GM12891 (cell line): Measurements from ENCODE around the gene PHLPP1.

ENCODE experiments used
- POLR2A ChIP-seq: IDR thresholded peaks from 2 replicates; pipeline ENCODE4 v1.6.1; 2011; ENCODE audit warnings: low read depth, low read length, control low read depth
- POLR2AphosphoS5 ChIP-seq: IDR thresholded peaks from 2 replicates; pipeline ENCODE4 v1.6.1; 2011; ENCODE audit warnings: low read depth, low read length, control low read depth
- SPI1 ChIP-seq: IDR thresholded peaks from 2 replicates; pipeline ENCODE4 v1.6.1; 2011; ENCODE audit warnings: low read depth, low read length, control low read depth
- TAF1 ChIP-seq: IDR thresholded peaks from 2 replicates; pipeline ENCODE4 v1.6.1; 2011; ENCODE audit warnings: low read depth, low read length, control low read depth

GRCh38 chr18:62992877-62993365 lies 277.6 kb downstream of the PHLPP1 start:
- TF ChIP-seq POLR2A (no peak), POLR2AphosphoS5 (no peak), TAF1 (no peak), SPI1 (no peak)
